HG02763 (cell line): Measurements from ENCODE around the gene FOSL1.
"Not testable (repeated sequence)": the region's sequence is repeated elsewhere in the genome, so short reads cannot be mapped to it uniquely, and the experiment has no call there.

Source experiments
- ATAC-seq: cut with Tn5 transposase; IDR thresholded peaks from one replicate; pipeline ENCODE4 v1.9.1; 2021; ENCODE audit warnings: mild to moderate bottlenecking, moderate library complexity; ENCODE audit not compliant: unreplicated experiment

Gene FOSL1

GRCh38 chr11:65854161-65854592, 46.0 kb downstream of the FOSL1 start:
- ATAC-seq, result no peak

DNA sequence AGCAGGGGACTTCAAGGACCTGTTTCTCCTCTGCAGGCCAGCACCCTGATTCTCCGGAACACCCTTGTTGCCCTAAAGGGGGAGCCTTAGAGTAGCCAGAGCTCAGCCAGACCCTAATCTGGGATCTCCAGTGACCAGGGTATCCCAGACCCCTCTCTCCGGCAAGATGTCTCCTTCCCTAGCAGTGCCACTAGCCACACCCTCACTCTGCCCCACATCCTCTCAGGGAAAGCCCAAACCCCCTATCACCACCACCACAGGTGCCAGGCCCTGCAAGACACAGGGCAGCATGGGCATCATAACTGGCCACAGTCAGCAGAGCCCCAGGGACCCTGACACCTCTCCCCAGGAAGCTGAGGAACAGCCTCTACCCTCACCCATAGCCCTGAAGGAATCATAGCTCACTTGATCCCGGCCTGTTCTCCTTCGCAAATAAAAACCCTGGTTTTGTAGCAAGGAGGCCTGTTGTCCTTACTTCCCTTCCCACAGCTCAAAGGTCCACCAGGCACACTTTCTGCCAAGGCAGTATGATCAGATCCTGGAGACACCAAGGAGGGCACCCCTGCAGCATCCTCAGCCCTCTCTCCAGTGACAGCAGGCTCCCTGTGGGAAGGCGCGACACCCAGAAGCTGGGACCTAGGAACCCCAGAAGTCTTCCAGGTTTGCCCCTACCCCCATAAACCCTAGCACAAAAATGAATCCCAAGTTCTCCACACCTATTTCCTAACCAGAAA, 46.8 kb downstream of the FOSL1 start:
- ATAC-seq, result no peak

DNA sequence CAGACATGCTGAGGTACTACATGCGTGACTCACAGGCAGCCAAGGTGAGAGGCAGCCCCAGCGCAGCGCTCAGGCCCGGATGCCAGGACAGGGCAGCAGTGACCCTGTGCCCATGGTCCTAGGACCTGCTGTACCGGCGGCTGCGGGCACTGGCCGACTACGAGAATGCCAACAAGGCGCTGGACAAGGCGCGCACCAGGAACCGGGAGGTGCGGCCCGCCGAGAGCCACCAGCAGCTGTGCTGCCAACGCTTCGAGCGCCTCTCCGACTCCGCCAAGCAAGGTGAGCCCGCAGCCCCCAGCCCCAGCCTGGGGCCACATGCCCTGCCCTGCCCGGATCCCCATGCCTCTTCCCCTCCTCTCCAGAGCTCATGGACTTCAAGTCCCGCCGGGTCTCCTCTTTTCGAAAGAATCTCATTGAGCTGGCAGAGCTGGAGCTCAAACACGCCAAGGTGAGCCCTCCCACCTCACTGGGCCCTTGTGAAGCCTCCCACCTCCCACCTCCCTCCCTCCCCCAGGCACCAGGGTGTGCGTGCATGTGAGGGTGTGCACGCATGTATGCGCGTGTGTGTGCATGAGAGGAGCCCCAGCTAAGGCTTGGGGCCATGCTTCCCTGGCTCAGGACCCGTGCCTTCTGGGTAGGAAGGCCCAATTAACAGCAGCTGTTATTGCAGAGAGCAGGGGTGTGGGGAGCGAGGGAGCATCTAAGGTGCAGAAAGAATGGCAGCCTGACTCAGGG, 47.5 kb downstream of the FOSL1 start:
- ATAC-seq, result no peak

DNA sequence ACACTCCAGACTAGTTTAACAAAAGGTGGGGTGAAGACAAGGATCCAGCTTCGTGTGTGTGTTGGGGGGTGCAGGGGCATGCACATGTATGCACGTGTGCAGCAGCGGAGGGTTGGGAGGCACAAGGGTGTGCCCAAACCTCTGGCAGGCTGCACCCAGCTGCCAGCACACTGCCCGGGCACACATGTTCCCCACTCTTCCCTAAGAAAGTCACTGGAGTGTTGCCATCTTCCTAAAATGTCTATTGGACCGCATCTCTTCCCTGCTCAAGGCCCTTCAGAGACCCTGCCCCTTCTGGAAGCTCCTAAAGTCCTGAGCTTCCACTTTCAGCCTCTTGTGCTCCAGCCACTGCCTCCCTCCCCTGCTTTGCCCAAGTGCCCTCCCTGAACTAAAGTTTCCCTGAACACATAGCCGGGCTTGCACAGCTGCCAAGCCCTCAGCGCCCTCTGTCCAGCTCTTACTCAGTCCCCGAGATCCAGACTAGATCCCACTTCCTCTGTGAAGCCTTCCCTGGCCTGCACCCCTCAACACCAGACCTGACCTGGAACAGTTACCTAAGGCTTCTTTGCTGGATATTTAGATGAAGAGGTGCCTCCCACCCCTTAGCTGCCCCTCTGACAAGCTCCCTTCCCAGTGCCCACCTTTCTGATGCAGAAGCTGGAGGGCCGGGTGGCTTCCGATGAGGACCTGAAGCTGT, 48.2 kb downstream of the FOSL1 start:
- ATAC-seq, result no peak

DNA sequence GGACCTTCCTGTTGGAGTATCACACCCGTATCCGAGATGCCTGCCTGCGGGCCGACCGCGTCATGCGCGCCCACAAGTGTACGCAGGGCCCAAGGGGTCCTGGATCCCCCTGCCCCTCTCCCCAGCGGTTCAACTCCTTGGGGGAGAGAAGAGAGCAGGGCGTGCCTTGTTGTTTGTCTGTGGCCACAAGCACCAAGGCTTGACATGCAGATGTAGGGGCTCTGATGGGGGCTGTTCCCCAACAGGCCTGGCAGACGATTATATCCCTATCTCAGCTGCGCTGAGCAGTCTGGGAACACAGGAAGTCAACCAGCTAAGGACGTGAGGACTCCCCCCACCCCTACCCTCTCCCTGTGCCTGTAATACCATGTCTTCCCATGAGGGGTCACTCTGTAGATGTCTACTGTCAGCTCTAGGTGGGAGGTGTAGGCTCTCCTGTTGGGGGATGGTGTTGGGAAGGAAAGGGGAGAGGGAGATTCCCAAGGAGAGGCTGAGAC, 49.1 kb downstream of the FOSL1 start:
- ATAC-seq, result no peak

- ATAC-seq, result no peak
These were observed 49.7 kb downstream of the FOSL1 start for GRCh38 chr11:65850217-65851082.

DNA sequence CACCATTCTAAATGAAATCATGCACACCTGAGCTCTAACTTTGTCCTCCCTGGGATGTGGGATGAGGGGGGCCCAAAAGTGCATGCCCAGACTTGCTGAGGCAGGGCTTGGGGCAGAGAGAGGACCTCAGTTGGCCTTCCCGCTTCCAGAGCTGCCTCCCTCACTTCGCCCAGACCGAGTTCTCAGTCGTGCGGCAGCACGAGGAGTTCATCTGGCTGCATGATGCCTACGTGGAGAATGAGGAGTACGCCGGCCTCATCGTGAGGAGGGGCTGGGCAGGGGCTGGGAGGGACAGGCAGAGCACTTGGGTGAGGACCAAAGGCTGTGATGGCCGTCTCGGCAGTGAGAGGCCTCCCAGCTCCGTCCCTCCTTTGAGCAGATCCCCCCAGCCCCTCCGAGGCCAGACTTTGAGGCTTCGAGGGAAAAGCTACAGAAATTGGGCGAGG, 50.4 kb downstream of the FOSL1 start:
- ATAC-seq, result no peak

DNA sequence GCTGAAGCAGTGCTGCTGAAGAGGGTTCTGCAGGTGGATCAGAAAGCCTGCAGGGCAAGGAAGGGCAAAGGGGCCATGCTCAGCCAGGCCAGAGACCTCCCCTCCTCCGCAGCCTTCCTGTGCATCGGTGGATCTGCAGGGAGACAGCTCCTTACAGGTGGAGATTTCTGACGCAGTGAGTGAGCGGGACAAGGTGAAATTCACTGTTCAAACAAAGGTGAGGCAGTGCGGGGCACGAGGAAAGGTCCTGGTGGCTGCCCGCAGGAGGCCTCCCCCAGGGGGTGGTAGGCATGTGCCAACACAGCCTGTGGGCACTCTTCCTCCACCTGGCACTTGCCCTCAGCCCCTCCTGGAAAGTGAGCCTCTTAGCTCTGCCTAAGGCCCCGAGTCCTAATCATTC, 50.8 kb downstream of the FOSL1 start:
- ATAC-seq, result no peak

DNA sequence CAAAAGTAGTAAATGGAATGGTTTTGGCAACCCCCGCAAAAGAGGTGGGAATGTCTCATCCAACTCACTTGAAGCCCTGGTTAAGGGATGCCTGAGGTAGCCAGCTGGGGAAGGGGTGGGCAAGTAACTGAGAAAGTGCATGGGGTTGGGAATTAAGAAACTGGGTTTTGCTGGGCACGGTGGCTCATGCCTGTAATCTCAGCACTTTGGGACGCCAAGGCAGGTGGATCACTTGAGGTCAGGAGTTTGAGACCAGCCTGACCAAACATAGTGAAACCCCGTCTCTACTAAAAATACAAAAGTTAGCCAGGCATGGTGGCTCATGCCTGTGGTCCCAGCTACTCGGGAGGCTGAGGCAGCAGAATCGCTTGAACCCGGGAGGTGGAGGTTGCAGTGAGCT, 51.5 kb downstream of the FOSL1 start:
- ATAC-seq, result not testable (repeated sequence)

GRCh38 chr11:65847746-65848145, 52.4 kb downstream of the FOSL1 start:
- ATAC-seq, result no peak

DNA sequence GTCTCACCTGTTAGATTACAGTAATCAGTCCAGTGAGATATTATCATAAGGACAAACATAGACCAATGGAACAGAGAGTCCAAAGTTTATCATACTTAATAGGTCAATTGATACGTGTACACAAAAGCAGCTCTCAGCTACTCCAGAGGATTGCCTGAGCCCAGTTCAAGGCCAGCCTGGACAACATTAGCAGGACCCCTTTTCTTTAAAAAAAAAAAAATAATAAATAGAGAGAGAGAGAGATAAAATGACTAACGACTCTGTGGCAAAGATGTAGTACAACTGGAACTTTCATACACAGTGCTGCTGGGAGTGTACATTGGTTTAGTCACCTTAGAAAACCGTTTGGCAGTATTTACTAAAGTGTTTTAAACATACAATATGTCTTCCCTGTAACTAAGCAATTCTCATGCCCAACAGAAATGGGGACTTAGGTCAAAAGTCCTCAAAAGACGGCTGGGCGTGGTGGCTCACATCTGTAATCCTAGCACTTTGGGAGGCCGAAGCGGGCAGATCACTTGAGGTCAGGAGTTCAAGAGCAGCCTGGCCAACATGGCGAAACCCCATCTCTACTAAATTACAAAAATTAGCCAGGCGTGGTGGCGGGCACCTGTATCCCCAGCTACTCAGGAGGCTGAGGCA, 55.8 kb downstream of the FOSL1 start:
- no peak for ATAC-seq

GRCh38 chr11:65843811-65844210, 56.4 kb downstream of the FOSL1 start:
- ATAC-seq, result no peak

- no peak for ATAC-seq
These were observed 58.0 kb downstream of the FOSL1 start for GRCh38 chr11:65842144-65842543.
